GM19023 (cell line): ENCODE results near the gene NFIA.

Experiments
- ATAC-seq: cut with Tn5 transposase; IDR thresholded peaks from one replicate; pipeline ENCODE4 v1.9.1; 2021; ENCODE audit warnings: mild to moderate bottlenecking, moderate library complexity; ENCODE audit not compliant: unreplicated experiment

The NFIA gene

DNA sequence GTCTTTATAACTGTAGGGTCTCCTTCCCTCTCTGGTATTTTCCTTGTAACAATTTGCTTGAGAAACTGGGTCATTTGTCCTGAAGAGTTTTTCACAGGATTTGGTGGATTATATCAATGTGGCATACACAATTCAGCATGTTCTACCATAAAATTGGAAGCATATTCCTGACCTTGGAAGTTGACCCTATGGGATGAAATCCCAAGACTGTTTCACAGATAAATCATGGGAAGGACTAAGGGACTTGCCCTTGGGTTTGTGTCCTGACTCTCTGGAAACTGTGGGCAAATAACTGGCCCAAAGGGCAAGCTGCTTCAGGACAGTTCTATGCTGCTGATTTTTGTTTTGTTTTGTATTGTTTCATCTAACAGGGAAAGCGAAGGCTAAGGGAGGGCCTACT is 387.0 kb downstream of the NFIA start:
- ATAC-seq = no peak

GRCh38 chr1:61472876-61473275 is 390.5 kb downstream of the NFIA start:
- ATAC-seq = no peak

GRCh38 chr1:61474269-61474817 is 392.0 kb downstream of the NFIA start:
- ATAC-seq = no peak

- ATAC-seq = no peak
These were observed 392.6 kb downstream of the NFIA start for GRCh38 chr1:61474963-61475362.

- ATAC-seq = no peak
These were observed 394.9 kb downstream of the NFIA start for GRCh38 chr1:61477301-61477700.

- no peak for ATAC-seq
These were observed 398.0 kb downstream of the NFIA start for GRCh38 chr1:61480273-61480935.

GRCh38 chr1:61481315-61481715 is 399.0 kb downstream of the NFIA start:
- no peak for ATAC-seq

- ATAC-seq = no peak
These were observed 399.9 kb downstream of the NFIA start for GRCh38 chr1:61482170-61482734.

DNA sequence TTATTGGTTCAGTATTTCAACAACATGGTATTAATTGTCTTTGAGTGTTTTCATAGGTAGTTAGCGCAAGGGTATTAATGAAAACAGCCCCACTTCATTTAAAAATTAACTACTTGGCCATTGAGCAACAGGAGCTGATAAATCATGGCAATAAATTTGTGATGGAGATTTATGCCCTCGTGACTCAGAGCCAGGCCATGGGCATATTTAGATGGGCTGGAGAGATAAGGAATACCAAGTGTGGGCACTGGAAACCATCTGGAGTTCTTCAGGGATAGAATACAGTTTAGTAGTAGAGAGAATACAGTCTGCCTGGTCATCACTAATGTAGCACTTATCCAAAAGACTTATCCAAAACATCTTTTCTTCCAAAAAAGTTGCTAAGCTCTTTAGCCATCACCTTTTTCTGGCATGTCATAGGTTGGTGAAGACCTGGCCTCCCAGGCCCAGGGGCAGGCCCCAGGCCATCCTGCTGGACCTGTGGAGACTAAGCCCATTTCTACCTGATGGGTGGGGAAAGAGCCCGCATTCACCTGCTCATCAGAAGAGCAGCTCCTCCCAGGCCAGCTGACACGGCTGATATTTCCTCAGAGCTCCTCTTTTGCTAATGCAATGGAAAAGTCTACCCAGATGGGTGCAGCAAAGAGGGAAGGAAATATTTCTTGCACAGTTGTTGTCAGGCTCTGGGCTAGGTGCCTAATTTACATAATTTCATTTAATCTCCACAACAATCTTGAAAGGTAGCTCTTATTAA is 404.6 kb downstream of the NFIA start:
- no peak for ATAC-seq

DNA sequence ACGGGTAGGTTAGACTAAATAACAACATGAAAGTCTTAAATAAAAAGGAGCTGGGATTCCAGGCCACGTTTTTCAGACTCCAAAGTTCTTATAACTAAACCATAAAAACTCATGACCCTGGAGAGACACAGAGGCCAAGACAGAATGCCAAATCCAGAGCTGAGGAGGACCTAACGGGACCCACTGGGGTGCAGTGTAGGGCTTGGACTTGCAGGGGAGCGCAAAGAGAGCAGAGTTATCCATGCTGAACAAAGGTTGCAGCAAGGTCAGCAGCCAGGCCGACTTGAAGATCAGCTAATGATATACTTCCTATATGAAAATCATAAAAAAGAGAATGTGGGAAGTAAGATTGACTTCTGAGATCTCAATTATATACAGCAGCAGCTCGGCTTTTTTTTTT is 405.4 kb downstream of the NFIA start:
- no peak for ATAC-seq

DNA sequence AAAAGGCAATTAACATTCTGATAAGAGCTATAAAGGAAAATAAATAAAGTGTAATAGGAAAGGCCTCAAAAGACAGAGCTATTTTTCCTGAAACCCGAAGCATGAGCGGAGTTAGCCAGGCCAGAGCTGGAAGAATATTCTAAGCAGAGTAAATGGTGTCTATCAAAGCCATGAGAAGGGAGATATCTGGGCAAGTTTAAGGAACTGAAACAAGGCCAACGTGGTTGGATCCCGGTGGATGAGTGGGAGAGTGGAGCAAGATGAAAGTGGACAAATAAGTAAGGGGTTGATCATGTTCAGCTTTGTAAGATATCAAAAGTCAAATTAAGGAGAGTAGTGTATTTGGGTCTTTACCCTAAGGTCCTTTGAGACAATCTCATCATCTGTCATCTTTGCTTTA is 408.6 kb downstream of the NFIA start:
- ATAC-seq = no peak

DNA sequence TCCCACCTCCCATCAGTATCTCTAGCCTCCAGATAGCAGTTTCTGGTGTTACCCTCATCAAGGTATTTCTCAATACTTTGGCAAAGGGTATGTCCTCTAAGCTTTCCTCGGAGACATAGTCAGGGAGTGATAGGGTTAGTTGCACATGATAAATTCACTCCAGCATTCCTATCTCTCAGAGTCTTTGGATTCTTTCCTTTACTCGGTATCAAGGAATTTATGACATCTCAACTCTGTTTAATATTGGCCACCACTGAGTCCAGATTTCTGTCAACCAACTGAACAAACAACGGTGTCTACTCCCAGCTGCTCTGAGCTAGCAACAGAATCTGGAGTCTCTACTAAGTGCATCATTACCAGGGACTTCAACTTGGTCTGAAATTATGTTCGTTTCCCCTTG is 409.1 kb downstream of the NFIA start:
- no peak for ATAC-seq

- no peak for ATAC-seq
These were observed 411.6 kb downstream of the NFIA start for GRCh38 chr1:61494000-61494399.

DNA sequence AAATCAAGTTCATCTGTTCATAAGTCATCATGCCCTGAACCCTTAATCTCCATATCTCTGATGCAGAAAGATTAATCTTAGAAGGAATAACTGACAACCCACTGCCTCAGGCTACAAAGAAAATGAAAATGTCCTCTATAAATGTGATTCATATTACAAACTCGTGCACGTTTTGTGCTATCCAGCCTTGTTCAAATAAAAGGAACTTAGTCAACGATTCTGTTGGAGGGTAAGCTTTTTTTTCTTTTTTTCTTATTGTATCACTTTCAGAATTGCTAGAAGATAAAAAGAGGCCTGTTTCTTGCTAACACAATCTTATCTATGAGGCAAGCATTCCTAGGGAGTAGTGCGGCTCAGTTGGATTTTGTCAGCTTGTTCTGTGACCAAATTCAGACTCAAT is 414.1 kb downstream of the NFIA start:
- no peak for ATAC-seq

DNA sequence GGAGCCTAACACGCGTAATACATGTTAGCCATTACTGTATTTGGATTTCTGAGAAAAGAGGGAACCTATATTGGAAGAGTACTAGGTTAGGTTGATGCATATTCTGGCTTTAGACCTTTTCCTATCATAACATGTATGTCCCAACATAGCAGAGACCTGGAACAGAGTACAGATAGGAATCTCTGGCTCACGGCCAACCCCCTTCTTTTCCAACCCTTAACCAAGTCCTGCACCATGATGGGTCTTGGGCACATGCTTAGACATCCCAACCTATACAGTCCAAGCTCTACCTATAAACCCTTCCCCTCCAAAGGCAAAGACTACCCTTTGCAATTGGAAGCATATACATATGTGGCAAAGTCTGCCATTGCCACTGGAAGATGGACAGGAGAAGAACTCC is 414.7 kb downstream of the NFIA start:
- no peak for ATAC-seq

- no peak for ATAC-seq
These were observed 416.0 kb downstream of the NFIA start for GRCh38 chr1:61498342-61498741.

DNA sequence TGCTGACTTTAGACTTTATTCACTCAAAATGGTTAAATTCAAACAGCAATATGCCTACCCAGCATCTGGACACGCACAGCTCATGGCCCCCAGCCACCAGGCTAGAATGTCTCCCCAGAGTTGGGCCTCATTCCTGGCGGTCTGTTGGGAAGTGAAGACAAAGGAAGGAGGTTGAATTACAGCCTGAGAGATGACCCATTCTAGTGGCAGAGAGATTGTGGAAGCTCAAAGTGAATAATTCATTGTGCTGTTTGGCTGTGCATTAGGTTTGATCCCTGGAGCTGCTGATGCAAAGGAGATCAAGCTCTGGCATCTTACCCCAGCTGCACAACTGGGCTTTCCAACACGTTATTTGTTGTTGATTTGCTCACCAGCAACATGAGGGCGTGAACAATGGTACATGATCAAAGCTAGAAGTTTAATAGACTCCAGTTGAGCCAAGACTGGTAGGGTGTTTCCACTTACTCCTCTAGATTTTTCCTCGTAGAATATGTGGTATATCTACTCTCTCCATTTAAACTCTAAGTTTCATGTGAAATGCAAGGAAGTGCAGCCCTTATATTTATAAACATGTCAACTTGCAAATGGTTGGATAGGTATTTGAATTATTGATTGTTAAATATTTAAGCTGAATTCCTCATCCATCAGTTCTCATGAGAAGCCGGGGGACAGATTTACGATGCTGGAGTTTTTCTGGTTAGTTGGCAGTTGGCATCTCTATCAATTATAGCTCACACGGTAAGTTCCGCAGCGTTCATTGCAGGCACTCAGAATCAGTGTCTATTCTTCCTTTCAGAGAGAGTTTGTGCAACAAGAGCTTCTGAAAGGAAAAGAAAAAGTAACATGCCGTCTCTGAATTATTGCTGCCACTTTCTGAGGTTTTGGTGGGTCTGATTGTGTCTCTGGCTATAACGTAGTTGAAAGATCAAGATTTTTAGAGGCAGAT is 419.9 kb downstream of the NFIA start:
- ATAC-seq = no peak

GRCh38 chr1:61504305-61504704 is 421.9 kb downstream of the NFIA start:
- no peak for ATAC-seq

DNA sequence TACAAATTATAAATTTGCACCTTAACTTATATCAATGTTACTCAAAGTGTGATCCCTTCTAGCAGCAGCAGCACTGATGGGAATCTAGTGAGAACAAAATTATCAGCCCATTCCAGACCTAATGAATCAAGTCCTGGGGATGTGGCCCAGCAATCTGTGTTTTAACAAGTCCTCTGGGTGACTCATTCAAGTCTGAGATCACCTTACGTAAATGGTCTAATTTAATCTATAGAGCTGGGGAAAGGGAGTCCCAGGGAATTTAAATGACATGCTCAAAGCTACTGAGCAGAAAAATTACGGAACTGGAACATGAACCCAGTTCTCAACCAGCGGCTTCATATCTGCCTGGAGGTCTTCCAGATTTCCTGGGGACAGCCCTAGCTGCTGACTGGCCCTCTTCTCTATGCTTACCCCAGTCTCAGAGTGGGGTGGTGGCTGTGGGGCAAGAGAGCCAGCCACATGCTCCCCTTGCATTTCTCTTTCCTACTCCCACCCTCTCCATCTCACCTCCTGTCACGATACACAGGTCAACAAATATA is 422.6 kb downstream of the NFIA start:
- no peak for ATAC-seq

GRCh38 chr1:61506236-61506635 is 423.9 kb downstream of the NFIA start:
- ATAC-seq = no peak
